Measurements from ENCODE around the gene SGSM2.
A peak's percentile ranks its signal among the peaks of the same experiment; 100 is the strongest.

Gene SGSM2

DNA sequence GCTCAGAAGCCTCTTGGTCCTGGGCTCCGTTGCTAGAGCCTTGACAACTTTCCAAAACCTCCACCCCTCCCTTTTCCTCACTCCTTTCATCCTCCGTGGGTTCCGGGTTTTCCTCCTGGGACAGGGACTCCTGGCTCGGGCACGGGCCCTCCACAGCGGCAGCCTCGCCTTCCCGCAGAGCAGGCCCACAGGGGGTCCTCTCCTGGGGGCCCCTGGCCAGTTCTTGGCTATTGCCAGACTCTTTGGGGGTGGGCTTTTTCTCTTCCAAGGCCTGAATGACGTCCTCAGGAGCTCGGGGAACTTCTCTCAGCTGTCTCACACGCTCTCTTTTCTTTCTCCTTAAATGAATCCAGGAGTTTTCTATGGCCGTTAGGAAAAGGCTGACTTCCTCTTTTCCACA is 82.9 kb downstream of the SGSM2 start:
- Mint-ChIP-seq H3K4me1 (no peaks in the 10 kb centered on the region), H3K4me3 (no peak overlapping the region), H3K27me3 (no peaks in the 10 kb centered on the region), H3K36me3 (ENCODE audit: insufficient read depth) (peaks cover 22% of the 10 kb centered on the region), H3K27ac (ENCODE audit: low read depth) (no peak overlapping the region), H3K9me3 (no peaks in the 10 kb centered on the region)
- ATAC-seq (replicated peaks; ENCODE audit: extremely low read depth, poor library complexity, severe bottlenecking) (no peak), DNase-seq (ENCODE audit: low spot score in 2 of 2) (no peak)

- Mint-ChIP-seq H3K4me1 (no peaks in the 10 kb centered on the region), H3K4me3 (no peak overlapping the region), H3K9me3 (no peaks in the 10 kb centered on the region), H3K27me3 (no peaks in the 10 kb centered on the region), H3K36me3 (ENCODE audit: insufficient read depth) (peaks cover 30% of the 10 kb centered on the region), H3K27ac (ENCODE audit: low read depth) (no peak overlapping the region)
- DNase-seq (ENCODE audit: low spot score in 2 of 2): no peak
- no peak for ATAC-seq (replicated peaks; ENCODE audit: extremely low read depth, poor library complexity, severe bottlenecking)
Observed at GRCh38 chr17:2421315-2422147, 84.2 kb downstream of the SGSM2 start.

GRCh38 chr17:2423271-2423670 is 86.0 kb downstream of the SGSM2 start:
- Mint-ChIP-seq H3K27ac (ENCODE audit: low read depth) (no peak overlapping the region), H3K36me3 (ENCODE audit: insufficient read depth) (peaks cover 34% of the 10 kb centered on the region), H3K9me3 (no peaks in the 10 kb centered on the region), H3K27me3 (no peaks in the 10 kb centered on the region), H3K4me1 (no peaks in the 10 kb centered on the region), H3K4me3 (no peak overlapping the region)
- no peak for ATAC-seq (replicated peaks; ENCODE audit: extremely low read depth, poor library complexity, severe bottlenecking)
- no peak for DNase-seq (ENCODE audit: low spot score in 2 of 2)

DNA sequence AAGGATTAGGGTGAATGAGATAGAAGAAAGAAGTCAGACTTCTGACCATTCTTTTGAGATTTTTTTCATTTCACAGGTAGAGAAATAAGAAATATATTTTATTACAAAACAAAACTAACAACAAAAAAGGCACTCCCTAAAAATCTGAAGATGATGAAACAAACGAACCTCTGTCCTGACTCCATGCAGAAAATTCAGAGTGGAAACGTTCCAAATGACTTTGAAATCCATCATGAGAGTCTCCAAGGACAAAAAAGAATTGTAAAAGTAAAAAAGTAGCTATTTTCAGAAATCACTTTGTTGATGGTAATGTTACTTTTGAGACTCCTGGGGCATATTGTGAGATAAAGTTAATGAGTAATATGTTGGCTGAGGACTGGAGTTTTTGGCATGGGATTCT is 89.9 kb downstream of the SGSM2 start:
- H3K4me1 Mint-ChIP-seq: no peaks in the 10 kb centered on the region
- no peak overlapping the region for H3K4me3 Mint-ChIP-seq
- H3K27me3 Mint-ChIP-seq: no peaks in the 10 kb centered on the region
- H3K9me3 Mint-ChIP-seq: no peaks in the 10 kb centered on the region
- H3K27ac Mint-ChIP-seq (ENCODE audit: low read depth): no peak overlapping the region
- DNase-seq (ENCODE audit: low spot score in 2 of 2) (no peak), ATAC-seq (replicated peaks; ENCODE audit: extremely low read depth, poor library complexity, severe bottlenecking) (no peak)
- H3K36me3 Mint-ChIP-seq (ENCODE audit: insufficient read depth): peaks cover 17% of the 10 kb centered on the region

DNA sequence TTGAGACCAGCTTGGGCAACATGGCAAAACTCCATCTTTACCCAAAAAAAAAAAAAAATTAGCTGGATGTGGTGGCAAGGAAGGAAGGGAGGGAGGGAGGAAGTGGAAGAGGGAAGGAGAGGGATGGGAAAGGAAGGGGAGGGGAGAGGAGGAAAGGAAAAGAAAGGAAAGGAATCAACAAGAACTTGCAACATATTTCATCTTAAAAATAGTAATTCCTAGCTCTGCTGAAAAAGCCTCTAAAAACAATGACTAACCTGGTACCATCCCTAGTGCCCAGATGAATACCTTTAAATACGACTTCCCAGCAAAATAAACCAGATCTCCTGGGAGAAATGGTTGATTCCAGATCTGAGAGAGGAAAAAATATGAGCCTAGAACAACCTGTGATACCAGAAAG is 90.6 kb downstream of the SGSM2 start:
- H3K27ac Mint-ChIP-seq (ENCODE audit: low read depth): peak overlapping the region; percentile 25

More for the DNA sequence above, 90.6 kb downstream of the SGSM2 start:
- H3K9me3 Mint-ChIP-seq: no peaks in the 10 kb centered on the region
- DNase-seq (ENCODE audit: low spot score in 2 of 2): no peak
- H3K27me3 Mint-ChIP-seq: no peaks in the 10 kb centered on the region
- no peak overlapping the region for H3K4me3 Mint-ChIP-seq
- no peaks in the 10 kb centered on the region for H3K4me1 Mint-ChIP-seq
- no peak for ATAC-seq (replicated peaks; ENCODE audit: extremely low read depth, poor library complexity, severe bottlenecking)
- peaks cover 19% of the 10 kb centered on the region for H3K36me3 Mint-ChIP-seq (ENCODE audit: insufficient read depth)
